Measurements from ENCODE around the gene C6orf52. TPM values are rescaled to one million over a fixed set of nuclear protein-coding genes. Genes with fewer than 3 reads are reported as not detected.

C6orf52 gene
- total and polyA plus RNA-seq, 9 of the 15 experiments (the other 6 are each of a cell fraction or from before 2014, with no cell fraction given) = 6.7 to 37.0 (median 11.1) TPM

DNA sequence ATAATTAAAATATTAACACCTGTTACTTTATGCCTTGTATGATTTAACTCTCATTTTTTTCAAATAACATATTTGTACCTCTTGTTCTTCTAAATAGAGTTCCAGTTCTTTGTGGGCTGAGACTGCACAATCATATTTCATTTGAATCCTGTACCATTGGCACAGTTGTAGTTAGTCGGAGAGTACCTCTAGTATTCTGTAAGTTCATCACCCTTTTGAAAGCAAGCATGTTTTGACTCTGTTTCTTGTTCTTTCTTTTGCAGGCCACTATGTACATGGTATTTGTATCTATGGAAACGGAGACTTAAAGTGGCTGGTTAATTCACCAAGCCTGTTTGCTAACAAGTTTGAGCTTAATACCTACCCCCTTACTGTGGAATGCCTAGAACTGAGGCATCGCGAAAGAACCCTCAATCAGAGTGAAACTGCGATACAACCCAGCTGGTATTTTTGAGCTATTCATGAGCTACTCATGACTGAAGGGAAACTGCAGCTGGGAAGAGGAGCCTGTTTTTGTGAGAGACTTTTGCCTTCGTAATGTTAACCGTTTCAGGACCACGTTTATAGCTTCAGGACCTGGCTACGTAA is 68.2 kb downstream of the C6orf52 start:
- Histone ChIP-seq H3K9me3 (replicated peaks; ENCODE audit: control insufficient read depth, insufficient read depth, low read depth, low read length) (no peaks in the 10 kb centered on the region), H3K79me2 (ENCODE audit: control insufficient read depth, insufficient read depth, low read length) (no peaks in the 10 kb centered on the region), H3K27me3 (ENCODE audit: control insufficient read depth in 2 of 2, insufficient read depth in 2 of 2, low read length in 2 of 2) (no peaks in the 10 kb centered on the region), H4K20me1 (replicated peaks; ENCODE audit: control insufficient read depth, insufficient read depth, low read length) (no peaks in the 10 kb centered on the region), H3K4me1 (replicated peaks in 1 of 2; ENCODE audit: control insufficient read depth in 2 of 2, insufficient read depth in 2 of 2, low read length in 2 of 2) (no peaks in the 10 kb centered on the region), H3K4me2 (ENCODE audit: insufficient read depth, low read length) (no peak overlapping the region), H3K9ac (ENCODE audit: insufficient read depth in 1 of 2, low read depth in 2 of 2, low read length in 2 of 2) (no peak overlapping the region), H3K4me3 (no peak overlapping the region), H3K9me1 (ENCODE audit: control insufficient read depth, insufficient read depth, low read length) (no peaks in the 10 kb centered on the region), H2AFZ (ENCODE audit: low read depth, low read length) (no peak overlapping the region), H3K27ac (ENCODE audit: extremely low read depth, low read depth, low read length) (no peak overlapping the region), H3K36me3 (ENCODE audit: control insufficient read depth, insufficient read depth, low read length) (no peaks in the 10 kb centered on the region)
- BruUV-seq (replicated peaks) = no TSS peak
- DNase-seq (ENCODE audit: extremely low read depth in 1 of 4, low spot score in 3 of 4) = no peak
- in situ Hi-C loops (cut with MboI) = no loop called here
- 25% methylated on average over 9 of the region's 9 CpGs for WGBS (ENCODE audit: insufficient coverage, low coverage, missing lambda C conversion rate)
- TF ChIP-seq ATF1 (CRISPR knock-in tag; IDR thresholded peaks at IDR 0.05) (no peak), ATF1 (tag; IDR thresholded peaks at IDR 0.05) (no peak), ZNF24 (IDR thresholded peaks at IDR 0.05) (no peak), HDGF (IDR thresholded peaks at IDR 0.05) (no peak), HIVEP1 (CRISPR knock-in tag; IDR thresholded peaks at IDR 0.05) (no peak), ELF2 (CRISPR knock-in tag; IDR thresholded peaks at IDR 0.05) (no peak), NFYB (IDR thresholded peaks at IDR 0.05; ENCODE audit: extremely low read depth, insufficient read length) (no peak), SLC30A9 (CRISPR knock-in tag; IDR thresholded peaks at IDR 0.05) (no peak), ZNF146 (CRISPR knock-in tag; IDR thresholded peaks at IDR 0.05; ENCODE audit: unreplicated experiment) (no peak), SMARCE1 (IDR thresholded peaks at IDR 0.05) (no peak)
- no peak for FAIRE-seq
- POLR2A ChIA-PET = interaction anchor here (0.6 kb wide), 1 partner anchor 309 kb away, joined by 3 read pairs; no protein-coding TSS in a partner anchor
- CTCF ChIA-PET (ENCODE audit: low intra/inter-chr PET ratio) = no interaction called here
- ATAC-seq = no peak
- intact Hi-C loops (cut with micrococcal nuclease) = no loop called here
